ENCODE results near the gene MSI2.

MSI2 gene

DNA sequence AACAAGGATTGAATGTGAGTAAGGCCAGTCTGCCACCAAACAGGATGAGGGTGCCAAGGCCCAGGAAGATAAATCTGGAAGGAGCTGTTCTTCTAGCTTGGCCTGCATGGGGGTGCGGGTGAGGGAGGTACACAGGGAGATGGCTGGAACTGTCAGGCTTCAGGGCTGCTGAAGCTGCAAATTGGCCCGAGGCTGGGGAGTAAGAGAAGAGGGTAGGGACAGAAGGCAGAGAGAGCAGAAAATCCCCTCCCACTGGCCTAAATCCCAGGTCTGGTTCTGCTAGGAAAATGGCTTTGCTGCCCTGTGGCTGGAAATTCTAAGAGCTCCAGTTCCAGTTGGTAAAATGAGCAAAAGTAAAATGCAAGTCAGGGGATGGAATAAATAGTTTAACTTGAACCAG, 400.9 kb downstream of the MSI2 start:
- in situ Hi-C loops (cut with MboI; ENCODE audit: low pct_unique_long_range_greater_than_20kb, low sequenced_read_pairs) = no loop called here
- no peak for DNase-seq

DNA sequence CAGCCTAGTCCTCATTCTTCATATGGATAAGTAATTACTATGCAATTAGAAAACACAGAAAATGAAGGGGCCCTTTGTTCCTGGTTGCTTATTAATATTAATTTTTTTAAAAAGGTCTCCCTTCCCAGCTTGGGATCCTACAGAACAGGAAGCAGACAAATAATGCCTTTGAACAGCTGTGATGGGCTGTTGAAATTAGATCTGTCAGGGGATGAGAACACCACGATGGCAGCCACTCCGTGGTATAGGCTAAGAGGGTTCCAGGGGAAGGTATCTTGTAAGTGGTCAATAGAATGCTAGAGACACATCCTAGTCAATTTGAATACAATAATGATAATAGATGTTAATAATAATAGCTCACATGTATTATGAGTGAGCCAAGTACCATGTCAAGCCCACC, 405.7 kb downstream of the MSI2 start:
- in situ Hi-C loops (cut with MboI; ENCODE audit: low pct_unique_long_range_greater_than_20kb, low sequenced_read_pairs) = no loop called here
- no peak for DNase-seq

DNA sequence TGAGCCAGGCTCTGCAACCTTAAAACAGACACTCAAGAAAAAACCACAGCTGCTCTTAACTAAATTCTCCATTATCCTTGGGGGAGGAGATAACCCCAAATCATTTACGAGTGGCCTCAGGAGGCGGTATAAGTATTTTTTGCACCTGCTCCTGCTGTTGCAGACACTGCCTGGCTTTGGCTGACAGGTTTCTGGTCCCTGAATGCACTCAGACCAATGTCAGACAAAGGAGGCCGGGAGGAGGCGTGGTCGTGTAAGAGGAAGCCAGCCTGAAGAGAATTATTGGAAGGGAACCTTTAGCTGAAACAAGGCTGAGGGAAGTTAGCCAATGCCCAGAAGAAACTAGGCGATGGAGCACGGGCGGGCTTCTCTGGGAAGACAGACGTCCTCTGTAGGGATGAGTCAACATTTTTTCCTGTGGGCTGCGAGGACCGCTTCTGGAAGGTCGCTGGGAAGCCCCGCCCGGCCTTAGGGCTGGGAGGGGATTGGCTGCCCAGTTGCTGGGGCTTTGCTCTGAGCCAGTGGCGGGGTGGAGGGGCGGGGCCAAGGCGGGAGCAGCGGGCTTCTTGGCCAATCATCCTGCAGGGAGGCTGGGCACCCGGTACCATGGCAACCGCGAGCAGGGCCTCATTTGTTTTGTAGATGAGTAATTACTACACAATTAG, 406.5 kb downstream of the MSI2 start:
- in situ Hi-C loops (cut with MboI; ENCODE audit: low pct_unique_long_range_greater_than_20kb, low sequenced_read_pairs) = no loop called here
- DNase-seq = peak; percentile 39

- in situ Hi-C loops (cut with MboI; ENCODE audit: low pct_unique_long_range_greater_than_20kb, low sequenced_read_pairs) = no loop called here
- DNase-seq = no peak
These were observed 407.2 kb downstream of the MSI2 start for GRCh38 chr17:57663326-57664070.

DNA sequence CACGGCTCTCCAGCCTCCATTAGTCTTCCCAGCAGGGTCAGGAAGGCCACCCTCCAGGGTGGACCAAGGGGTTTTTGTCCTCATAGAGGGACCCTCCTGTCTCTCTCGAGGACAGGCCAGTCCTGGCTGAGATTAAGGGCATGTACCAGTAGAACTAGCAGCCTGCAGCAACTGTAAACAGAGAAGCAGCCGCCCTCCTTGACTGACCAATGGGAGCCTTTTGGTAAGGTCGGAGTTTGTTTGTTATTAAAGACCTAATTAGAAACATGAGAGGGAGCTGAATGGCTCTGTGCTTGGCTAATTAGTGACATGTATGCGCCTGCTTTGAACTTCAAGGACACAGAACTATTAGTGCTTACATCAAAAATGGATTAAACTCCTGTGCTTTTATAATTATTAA, 408.8 kb downstream of the MSI2 start:
- DNase-seq = no peak
- in situ Hi-C loops (cut with MboI; ENCODE audit: low pct_unique_long_range_greater_than_20kb, low sequenced_read_pairs) = no loop called here

DNA sequence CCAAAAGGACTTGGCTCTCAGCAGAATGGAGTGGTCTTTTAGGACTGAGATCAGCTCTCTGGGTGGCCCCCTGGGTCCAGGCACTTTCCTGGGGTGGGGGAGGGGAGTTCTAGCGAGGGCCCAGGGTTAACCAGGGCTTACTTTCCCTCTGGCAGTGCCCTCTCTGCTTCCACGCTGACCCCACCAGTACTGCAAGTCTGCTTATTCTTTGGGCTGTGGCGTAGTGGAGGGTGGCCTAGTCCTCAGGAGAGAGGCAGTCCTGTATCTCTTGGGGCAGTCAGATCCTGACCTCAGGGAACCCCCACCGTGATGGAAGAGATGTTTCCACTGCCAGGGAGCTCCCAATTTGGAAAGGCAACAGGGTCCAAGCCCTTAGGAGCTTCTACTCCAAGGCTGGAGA, 409.4 kb downstream of the MSI2 start:
- DNase-seq = no peak
- in situ Hi-C loops (cut with MboI; ENCODE audit: low pct_unique_long_range_greater_than_20kb, low sequenced_read_pairs) = no loop called here

DNA sequence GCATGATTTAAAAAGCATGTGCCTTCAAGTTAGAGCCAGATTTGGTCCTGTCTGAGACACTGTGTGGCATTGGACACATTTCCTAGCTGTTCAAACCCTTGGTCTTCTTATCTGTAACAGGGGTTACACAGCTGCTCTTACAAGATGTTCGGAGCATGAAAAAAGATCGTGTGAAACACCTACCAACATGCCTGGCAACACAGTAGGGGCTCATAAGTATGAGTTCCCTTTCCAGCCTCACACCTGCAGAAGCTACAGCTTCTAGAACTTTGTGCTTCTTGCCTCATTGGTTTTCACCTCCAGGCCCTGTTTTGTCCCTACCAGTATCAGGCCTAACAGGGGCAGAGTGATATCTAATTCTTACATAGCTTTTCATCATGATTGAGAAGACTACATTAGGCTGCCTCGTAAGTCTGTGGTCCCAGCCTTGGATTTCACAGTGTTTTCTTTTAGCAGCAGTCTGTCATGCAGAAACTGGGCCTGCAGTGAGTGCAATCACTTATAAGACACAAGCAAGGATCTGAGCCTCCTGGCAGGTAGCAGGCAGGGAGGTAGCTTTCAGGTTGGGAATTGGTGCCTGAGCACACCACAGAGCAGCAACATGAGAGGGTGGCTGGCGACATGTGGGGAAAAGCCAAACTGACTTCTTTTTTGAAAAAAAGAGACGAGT, 410.0 kb downstream of the MSI2 start:
- no peak for DNase-seq
- in situ Hi-C loops (cut with MboI; ENCODE audit: low pct_unique_long_range_greater_than_20kb, low sequenced_read_pairs) = no loop called here

- in situ Hi-C loops (cut with MboI; ENCODE audit: low pct_unique_long_range_greater_than_20kb, low sequenced_read_pairs) = no loop called here
- no peak for DNase-seq
These were observed 410.6 kb downstream of the MSI2 start for GRCh38 chr17:57666946-57667345.

DNA sequence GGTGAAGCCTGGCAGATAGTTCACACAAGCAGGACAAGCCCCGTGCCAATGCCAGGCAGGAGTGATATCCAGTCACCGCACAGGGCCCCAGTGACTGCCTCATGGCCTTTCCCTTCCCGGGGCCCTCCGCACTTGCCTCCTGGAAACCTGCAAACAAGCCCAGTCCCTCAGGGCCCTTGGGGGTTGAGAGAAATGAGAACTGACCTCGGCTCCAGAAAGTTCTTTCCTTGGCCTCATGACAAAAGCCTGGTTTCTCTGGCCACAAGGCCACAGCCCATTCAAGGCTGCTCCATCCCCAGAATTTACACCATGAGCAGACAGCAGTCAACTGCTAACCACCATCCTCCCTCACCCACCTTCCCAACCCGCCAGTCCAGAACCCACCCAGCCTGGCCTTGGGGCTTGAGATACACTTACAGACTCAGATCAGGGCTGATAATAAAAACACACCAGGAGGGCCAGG, 411.2 kb downstream of the MSI2 start:
- in situ Hi-C loops (cut with MboI; ENCODE audit: low pct_unique_long_range_greater_than_20kb, low sequenced_read_pairs) = no loop called here
- DNase-seq = no peak

- no peak for DNase-seq
- in situ Hi-C loops (cut with MboI; ENCODE audit: low pct_unique_long_range_greater_than_20kb, low sequenced_read_pairs) = no loop called here
These were observed 412.0 kb downstream of the MSI2 start for GRCh38 chr17:57668332-57668731.

GRCh38 chr17:57669671-57670529, 413.6 kb downstream of the MSI2 start:
- DNase-seq = no peak
- in situ Hi-C loops (cut with MboI; ENCODE audit: low pct_unique_long_range_greater_than_20kb, low sequenced_read_pairs) = no loop called here

DNA sequence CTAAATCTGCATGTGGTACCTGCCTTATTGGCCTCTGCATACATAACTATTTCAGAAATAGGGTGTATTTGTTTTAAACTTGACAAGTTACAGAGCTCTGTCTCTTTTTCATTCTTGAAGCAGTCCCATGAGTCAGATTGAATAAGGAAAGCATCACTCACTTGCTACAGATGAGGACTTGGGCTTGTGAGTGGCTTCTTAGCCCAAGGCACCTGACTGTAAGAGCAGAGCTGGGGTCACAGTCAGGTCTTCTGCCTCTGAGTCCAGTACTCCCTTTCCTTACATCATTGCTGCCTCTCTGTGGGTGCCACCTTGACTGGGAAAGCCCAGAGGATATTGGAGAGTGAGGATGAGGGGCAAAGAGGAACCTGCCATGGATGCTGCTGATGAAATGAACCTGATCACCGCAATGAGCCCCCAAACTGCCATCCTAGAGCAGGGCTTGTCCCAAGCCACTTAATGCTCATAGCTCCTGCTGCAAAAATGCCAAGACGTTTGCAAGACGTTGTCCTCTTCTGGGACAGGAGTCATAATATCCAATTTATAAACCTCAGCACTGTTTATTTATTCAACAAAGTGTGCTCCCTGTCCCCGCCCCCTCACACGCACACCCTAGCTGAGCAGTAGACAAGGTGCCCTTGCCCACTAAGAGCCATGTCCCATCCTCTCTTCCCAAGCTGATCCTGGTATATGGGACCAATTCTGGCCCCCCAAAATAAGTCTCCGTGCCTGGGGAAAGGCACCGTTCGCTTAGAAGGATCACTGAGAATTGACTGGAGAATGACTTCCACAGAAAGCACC, 414.6 kb downstream of the MSI2 start:
- no peak for DNase-seq
- in situ Hi-C loops (cut with MboI; ENCODE audit: low pct_unique_long_range_greater_than_20kb, low sequenced_read_pairs) = no loop called here

DNA sequence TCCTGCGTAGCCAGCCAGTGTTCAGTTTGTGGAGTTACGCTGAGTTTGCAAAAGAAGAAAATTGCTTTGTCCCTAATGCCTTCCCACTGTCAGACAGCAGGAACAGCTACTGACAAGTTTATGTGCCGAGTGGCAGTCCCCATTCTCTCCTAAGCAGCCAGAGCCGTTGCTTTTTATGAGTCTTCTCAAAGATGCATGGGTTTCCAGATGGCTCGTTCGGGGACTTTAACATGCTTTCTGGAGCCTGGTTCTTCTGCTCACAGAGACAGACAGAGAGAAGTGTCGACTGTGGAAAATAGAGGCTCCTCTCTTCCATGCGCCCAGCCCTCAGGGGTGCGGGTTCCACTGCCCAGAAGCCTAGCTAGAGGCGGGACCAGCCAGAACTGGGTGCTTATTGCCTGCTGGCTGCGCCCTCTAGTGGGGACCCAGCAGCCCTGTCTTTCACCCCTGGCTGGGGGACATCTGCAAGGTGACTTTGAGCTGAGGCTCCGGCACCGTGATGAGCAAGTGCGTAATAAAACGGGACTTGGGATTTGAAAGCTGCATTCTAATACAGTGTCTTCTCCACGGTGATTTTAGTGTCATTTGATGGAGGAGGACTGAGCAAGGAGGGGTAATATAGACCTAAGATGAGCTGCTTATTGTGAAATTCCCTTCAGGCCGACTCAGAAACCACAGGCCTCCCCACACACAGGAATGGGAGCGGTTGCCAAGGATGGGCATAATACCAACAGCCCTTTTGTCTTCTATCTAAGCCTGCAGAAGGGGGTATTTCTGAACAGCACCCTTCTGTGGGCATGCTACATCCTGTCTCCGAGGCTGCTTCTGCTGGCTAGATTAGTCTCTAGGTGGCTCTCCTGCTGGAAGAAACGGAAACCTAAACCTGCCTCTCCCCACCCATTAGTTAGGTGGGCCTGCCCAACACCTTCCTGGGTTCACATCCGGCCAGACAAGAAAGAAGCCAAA, 415.6 kb downstream of the MSI2 start:
- in situ Hi-C loops (cut with MboI; ENCODE audit: low pct_unique_long_range_greater_than_20kb, low sequenced_read_pairs) = no loop called here
- DNase-seq = peak; percentile 72

GRCh38 chr17:57672971-57673370, 416.6 kb downstream of the MSI2 start:
- DNase-seq = no peak
- in situ Hi-C loops (cut with MboI; ENCODE audit: low pct_unique_long_range_greater_than_20kb, low sequenced_read_pairs) = no loop called here

DNA sequence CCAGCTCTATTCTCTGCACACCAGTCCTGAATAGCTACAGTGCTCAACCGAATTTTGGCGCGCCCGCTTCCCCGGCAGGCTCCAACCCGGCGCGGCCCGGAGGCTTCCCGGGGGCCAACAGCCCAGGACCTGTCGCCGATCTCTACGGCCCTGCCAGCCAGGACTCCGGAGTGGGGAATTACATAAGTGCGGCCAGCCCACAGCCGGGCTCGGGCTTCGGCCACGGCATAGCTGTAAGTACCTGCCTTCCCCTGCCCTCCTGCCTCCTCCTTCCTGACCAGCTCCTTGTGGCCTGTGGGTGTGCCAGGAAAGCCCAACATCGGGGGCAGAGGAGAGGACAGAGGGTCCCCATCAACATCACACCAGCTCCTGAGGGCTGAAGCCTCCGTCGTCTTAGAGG, 418.6 kb downstream of the MSI2 start:
- in situ Hi-C loops (cut with MboI; ENCODE audit: low pct_unique_long_range_greater_than_20kb, low sequenced_read_pairs) = no loop called here
- no peak for DNase-seq

DNA sequence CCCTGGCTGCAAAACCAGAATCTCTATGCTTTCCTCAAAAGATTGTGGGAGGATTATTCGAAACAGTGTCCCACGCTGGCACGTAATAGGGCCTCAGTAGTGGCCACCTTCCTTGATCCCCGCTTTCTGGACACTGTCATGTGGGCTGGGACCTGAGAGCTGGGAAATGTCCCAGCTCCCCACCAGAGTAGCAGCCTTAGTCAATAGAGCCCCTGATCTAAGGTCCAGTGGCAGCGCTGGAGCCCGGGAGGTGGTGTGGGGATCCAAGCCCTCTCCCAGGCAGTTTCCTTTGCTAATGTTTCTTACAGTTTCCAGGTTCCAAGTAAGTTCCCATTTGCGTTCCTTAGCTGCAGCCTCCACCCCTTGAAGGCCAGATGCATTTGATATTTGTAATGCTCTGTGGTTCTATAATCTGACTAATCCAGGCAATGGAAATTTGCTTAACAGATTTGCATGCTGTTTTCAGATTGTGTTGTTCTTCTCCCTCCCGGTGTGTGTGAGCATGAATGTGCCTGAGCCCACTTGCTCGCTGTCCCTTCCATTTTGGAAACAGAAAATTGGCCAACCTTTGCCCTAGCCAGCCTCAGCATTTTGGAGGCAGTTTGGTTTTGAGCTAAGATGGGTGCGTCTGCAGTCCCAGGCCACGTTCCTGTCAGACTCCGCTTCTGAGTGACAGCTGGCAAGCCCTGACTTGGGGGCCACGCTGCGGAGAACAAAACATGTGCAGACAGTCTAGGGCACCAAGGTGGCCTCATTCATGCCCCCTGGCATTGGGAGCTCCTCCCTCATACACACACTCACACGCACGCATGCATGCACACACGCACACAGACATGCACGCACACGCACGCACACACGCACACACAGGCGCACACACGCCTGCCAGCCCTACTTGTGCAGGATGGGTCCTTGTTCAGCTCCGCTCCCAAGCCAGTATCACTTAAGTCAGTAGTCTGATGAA, 419.4 kb downstream of the MSI2 start:
- in situ Hi-C loops (cut with MboI; ENCODE audit: low pct_unique_long_range_greater_than_20kb, low sequenced_read_pairs) = no loop called here
- DNase-seq = no peak

DNA sequence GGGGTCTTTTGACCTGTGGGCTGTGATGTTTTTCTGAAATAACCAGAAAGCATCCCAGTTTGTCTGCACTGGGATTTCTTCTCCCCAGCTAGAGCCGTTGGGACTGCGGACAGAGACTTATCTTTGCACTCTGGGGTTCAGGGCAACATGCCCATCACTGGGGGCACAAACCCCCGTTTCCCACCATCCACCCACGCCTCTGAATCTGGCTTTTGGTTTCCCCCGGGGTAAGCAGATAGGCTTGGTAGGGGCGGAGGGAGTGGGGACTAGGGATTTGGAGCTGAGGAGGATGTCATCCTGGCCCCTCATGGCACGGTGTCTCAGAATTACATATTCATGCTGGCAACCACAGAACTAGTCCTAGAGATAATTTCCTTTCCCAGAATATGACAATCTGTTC, 420.2 kb downstream of the MSI2 start:
- no peak for DNase-seq
- in situ Hi-C loops (cut with MboI; ENCODE audit: low pct_unique_long_range_greater_than_20kb, low sequenced_read_pairs) = no loop called here
